G401.6 (cell line): ENCODE measurements around the gene HOXC11.
A peak's percentile ranks its signal among the peaks of the same experiment; 100 is the strongest.

ENCODE experiments used
- FAIRE-seq: peaks from 2 replicates; lab custom pipeline; 2012; peaks lifted over from hg19 to GRCh38; lab: Jason Lieb, UNC

Gene HOXC11

GRCh38 chr12:53974084-53975063 lies 1.4 kb downstream of the HOXC11 start, which contains the start of gene HOTAIR:
TSS of gene HOTAIR (minus strand) at chr12:53974954.
- no peak for FAIRE-seq

GRCh38 chr12:53975064-53975471 lies 2.1 kb downstream of the HOXC11 start:
- FAIRE-seq = no peak

GRCh38 chr12:53975479-53976152 lies 2.7 kb downstream of the HOXC11 start:
- no peak for FAIRE-seq

- FAIRE-seq = peak; percentile 74
These were observed 3.4 kb downstream of the HOXC11 start for GRCh38 chr12:53976172-53976822.

GRCh38 chr12:53976823-53977595 lies 4.1 kb downstream of the HOXC11 start:
- FAIRE-seq = no peak

- no peak for FAIRE-seq
These were observed 4.9 kb downstream of the HOXC11 start for GRCh38 chr12:53977596-53978445.

GRCh38 chr12:53978477-53979356 lies 5.8 kb downstream of the HOXC11 start:
- FAIRE-seq = peak; percentile 96

GRCh38 chr12:53980104-53980801 lies 7.3 kb downstream of the HOXC11 start:
- FAIRE-seq = peak; percentile 87

- no peak for FAIRE-seq
These were observed 8.0 kb downstream of the HOXC11 start for GRCh38 chr12:53980802-53981496.

- peak; percentile 91 for FAIRE-seq
These were observed 9.0 kb downstream of the HOXC11 start for GRCh38 chr12:53981634-53982565.

- no peak for FAIRE-seq
These were observed 10.0 kb downstream of the HOXC11 start for GRCh38 chr12:53982648-53983567.

- FAIRE-seq = peak; percentile 88
These were observed 10.6 kb downstream of the HOXC11 start for GRCh38 chr12:53983568-53983949.

GRCh38 chr12:53983950-53984572 lies 11.1 kb downstream of the HOXC11 start:
- no peak for FAIRE-seq

GRCh38 chr12:53984901-53985691 lies 12.2 kb downstream of the HOXC11 start, which contains the start of gene HOXC10:
TSS of gene HOXC10 (plus strand) at chr12:53985146. CDS start at chr12:53985260, 114 bp downstream.
- FAIRE-seq = peak; percentile 94

GRCh38 chr12:53985692-53985993 lies 12.7 kb downstream of the HOXC11 start:
- no peak for FAIRE-seq
